HG02885 (cell line): ENCODE data around the gene FRMD8.
A peak's percentile ranks its signal among the peaks of the same experiment; 100 is the strongest.

Experiments
- ATAC-seq: cut with Tn5 transposase; IDR thresholded peaks from one replicate; pipeline ENCODE4 v1.9.1; 2021; ENCODE audit warnings: mild to moderate bottlenecking; ENCODE audit not compliant: unreplicated experiment, poor library complexity

FRMD8 gene

GRCh38 chr11:65373839-65374580 is 12.4 kb upstream of the FRMD8 start:
- no peak for ATAC-seq

DNA sequence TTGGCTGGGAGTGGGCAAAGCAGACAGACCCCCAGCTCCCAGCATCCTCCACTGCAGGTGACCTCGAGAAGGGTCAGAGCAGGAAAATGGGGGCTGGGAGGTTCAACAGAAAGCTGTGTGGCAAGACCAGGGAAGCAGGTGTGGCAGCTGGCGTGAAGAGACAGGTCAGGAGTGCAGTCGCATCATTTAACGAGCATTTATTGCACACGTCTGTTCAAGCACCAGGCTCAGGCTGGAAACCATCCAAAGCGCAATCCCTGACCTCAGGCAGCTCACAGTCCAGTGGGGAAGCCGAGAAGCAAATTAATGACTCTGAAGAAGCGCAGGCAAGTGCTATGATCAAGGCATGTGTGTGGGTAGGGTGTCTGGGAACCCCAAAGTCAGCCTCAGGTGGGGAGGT is 11.4 kb upstream of the FRMD8 start:
- ATAC-seq, result no peak

GRCh38 chr11:65376138-65376713 is 10.2 kb upstream of the FRMD8 start:
- ATAC-seq, result no peak

DNA sequence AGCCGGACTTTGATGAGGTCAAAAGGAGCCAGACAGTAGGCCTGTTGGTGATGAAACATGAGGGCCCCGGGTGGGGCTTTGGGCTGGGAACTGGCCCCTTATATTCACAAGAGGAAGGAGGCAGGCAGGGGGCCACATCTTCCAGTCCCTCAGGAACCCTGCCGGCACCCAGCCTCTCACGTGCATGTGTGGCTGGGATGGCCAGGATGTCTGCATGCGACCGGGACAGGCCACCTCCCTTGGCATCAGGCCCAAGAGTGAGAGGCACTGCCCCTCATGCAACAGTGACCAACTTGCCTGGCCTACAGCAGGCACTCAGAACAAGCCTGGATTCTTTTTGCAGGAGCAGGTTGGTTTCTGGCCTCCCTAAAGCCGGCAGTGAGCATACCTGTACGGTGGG is 9.4 kb upstream of the FRMD8 start:
- no peak for ATAC-seq

DNA sequence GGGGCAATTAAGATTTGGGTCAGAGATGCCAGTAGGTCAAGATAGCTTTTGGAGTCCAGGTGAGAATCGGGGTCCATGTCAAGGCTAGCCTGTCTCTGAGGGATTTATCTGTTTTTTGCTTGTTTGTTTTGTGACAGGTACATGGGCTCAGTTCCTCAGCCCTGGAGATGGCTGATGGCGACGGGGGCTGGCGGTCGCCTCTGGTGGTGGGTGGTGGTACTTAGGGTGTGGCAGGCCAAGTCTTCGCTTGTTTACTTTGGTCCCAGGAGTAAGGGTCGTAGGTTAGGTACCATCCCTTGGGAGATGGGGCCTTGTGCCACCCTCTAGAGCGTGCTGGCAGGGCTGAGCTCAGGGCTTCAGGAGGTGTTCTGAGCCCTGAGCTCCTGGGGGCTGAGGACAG is 8.7 kb upstream of the FRMD8 start:
- no peak for ATAC-seq

DNA sequence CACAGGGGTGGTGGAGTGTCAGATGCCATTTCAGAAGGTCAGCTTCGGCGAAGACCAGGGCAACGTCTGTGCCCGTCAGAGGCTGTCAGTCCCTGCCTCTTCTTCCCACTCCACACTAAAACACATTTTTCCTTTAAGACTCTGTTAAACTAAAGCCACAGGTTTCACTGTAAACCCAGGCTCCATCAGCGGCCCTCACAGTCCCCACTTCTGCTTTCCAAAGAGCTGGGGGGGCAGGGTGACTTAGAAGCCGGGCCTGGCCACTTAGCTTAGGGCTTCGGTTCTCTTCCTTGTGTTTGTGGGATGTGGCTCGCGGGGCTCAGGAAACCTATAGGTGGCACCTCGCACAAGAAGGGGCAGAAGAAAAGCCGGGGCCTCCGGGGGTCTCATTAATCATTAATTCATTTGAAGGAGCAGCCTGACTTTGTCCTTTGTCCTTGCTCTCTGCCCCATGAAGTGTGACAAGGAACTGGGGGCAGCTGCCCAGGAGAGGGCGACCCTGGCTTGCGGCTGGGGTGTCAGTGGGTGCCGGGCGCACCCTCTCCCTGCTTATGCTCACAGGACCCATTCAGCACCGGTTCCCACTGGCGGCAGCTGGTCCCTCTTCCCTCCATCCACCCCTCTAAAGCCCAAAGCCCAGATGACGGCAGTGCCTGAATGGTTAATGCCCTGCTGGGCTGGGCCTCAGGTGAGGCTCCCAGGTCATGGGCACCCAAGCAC is 8.1 kb upstream of the FRMD8 start:
- no peak for ATAC-seq

GRCh38 chr11:65378928-65379638 is 7.4 kb upstream of the FRMD8 start:
- no peak for ATAC-seq

DNA sequence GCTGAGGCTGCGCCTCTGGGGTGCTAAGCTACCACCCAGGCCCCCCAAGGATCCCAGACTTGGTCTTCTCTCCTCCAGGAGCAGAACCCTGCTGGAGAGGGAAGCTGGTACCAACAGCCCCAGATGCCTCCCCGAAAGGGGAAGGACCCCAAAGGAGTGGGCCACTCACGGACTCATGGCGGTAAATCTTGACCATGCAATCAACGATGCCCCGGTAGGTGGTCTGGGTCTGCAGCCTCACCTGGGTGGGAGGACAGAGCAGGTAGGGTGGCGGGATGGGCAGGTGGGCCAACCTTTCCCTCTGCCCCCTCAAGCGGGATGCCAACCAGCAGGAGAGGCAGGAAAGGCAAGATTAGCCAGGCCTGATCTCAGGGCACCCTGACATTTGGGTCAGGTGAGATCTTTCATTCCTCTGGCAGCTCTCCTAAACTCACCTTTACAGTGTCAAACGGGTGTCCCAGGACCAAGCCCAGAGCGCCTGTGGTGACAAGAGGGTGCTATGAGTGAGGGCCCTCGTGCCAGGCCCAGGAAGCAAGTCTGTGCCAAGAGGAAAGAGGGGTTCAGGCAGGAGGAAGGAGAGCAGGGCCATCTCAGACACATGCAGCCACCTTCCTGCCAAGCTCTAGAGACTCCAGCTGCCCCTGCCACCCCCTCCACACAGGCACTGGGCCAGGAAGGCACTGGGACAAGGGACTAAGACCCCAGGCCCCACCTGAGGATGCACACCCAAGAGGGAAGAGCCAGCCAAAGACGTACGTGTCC is 6.6 kb upstream of the FRMD8 start:
- no peak for ATAC-seq

DNA sequence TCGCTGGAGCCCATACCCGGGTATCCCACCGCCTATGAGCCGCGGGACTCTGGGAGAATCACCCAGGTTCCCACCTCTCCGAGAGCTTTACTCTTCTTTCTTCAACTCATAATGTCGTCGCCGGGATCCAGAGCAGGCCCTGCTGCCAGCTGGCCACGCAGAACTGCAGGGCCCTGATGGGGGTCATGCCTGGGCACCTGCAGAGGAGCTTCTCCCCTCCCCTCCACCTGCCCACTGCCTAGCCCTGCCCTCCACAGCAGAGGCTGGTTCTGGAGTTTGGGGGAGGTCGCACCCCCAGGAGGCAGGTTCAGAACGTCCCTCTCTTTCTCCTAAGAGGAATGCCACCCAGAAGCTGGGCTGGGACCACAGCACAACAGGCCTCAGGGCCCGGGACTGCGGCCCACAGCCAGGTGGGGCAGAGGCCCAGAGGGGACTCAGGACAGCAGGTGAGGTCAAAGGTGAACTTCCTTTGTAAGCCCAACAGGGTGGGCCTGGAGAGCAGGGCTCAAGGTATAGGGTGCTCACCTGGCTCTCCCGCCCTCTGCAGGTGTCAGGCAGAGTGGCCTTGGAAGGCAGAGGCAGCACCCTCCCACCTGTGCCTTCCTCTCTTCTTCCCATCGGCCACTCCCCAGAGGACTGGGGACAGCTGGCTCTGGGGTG is 5.8 kb upstream of the FRMD8 start:
- no peak for ATAC-seq

DNA sequence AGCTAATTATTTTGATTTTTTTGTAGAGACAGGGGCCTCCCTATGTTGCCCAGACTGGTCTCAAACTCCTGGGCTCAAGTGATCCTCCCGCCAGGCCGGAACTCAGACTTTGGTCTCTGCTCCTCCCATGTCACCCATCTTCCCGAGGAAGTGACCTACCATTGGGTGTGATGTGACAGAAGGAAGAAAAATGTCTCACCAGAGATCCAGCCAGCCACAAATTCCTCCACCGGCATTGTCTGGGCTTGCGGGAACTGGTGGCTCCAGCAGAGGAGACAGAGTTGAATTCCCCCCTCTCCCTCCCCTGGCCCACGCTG is 4.8 kb upstream of the FRMD8 start:
- ATAC-seq, result peak; percentile 4

GRCh38 chr11:65382033-65382803 is 4.2 kb upstream of the FRMD8 start, which contains the start of gene SLC25A45:
SLC25A45 (minus strand) TSS chr11:65382646; CDS start chr11:65381951, 695 bp downstream.
- peak; percentile 58 for ATAC-seq

GRCh38 chr11:65382804-65383368 is 3.6 kb upstream of the FRMD8 start:
- no peak for ATAC-seq

GRCh38 chr11:65383778-65384177 is 2.7 kb upstream of the FRMD8 start:
- no peak for ATAC-seq

DNA sequence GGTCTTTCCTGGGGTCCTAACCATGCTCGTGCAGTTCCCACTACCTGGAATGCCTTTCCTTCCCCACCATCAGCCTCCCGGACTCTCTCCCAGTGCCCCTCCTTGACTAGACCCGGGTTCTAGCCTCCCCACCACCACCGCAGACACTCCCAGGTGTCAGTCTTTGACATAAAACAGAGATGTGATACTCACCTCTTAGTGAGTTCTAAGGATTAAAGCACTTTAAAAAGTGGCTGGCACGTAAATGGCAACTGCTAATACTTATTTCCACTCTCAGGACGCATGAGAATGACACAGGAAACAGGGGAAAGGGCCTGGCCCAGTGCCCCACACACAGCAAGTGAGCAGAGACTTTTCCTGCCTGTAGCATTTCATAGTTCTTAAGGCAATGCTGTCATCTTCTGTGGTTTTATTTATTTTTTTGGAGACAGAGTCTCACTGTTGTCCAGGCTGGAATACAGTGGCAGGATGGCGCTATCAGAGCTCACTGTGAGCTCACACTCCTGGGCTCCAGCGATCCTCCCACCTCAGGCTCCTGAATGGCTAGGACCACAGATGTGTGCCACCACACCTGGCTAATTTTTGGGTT is 2.0 kb upstream of the FRMD8 start:
- no peak for ATAC-seq

- ATAC-seq, result no peak
These were observed 2.3 kb downstream of the FRMD8 start for GRCh38 chr11:65388731-65389130.

- no peak for ATAC-seq
These were observed 3.0 kb downstream of the FRMD8 start for GRCh38 chr11:65389294-65389980.

DNA sequence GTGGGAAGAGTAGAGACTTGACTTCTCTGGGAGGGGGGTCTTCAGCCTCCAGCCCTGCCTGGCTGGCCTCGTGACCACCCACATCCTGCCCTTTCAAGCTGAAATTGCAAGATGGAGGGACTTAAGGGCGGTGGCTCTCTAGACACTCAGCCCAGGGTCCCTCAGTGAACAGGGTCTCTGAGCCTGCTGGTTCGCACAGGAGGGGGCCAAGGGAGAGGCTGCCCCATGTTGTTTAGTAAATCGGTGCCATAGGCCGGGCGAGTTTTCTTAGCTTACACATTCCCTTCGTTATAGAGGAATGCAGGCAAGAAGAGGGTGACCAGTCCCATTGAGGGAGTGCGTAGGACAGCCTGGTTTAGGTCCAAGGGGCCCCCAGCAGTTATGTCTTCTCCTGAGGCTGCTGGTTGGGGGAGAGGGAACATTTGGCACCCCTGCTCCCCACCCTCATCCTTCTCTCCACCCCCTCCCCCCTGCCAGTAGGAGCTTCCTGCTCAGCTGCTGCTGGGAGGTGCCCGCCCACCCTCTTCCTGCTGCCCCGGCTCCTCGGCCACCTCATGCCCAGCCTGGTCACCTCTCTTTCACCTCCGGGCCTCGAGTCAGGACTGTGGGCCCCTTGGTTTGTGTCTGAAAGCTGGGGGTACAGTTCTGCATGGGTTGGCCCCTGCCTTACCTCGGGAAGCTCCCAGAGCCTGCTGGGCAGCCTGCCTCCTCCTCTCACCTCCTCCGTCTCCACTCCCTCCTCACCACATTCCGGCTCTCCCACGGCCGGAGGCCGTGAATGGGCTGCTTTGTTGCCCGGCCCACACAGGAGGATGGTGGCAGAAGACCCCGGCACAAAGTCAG is 3.9 kb downstream of the FRMD8 start:
- ATAC-seq, result no peak
